GM15510 (cell line): Measurements from ENCODE around the gene SRC.

Experiments
- POLR2A ChIP-seq: IDR thresholded peaks from 3 replicates; pipeline ENCODE4 v1.6.1; 2011; ENCODE audit warnings: borderline replicate concordance; ENCODE audit not compliant: insufficient read length; ENCODE audit errors: extremely low read depth

Gene SRC

DNA sequence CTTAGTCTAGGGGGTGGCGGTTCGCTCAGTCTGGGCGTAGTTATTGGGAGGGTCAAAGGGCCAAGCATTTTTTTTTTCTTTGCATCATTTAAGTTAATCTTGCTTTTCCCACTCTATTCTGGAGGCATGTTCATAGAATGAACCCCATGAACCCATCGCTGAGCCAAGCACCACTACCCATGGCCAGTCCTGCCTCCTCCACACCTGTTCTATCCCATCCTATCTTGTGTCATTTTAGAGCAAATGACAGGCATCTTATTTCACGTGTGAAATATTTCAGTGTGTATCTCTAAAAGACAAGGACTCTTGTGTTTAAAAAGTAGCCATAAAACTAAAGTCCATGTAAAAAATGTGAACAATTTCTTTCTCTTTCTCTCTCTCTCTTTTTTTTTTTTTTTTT lies 13.9 kb downstream of the SRC start:
- TF ChIP-seq POLR2A: no peak

- no peak for TF ChIP-seq POLR2A
Measured at GRCh38 chr20:37360391-37361115, 14.6 kb downstream of the SRC start.

GRCh38 chr20:37361336-37361735 lies 15.4 kb downstream of the SRC start:
- no peak for TF ChIP-seq POLR2A

DNA sequence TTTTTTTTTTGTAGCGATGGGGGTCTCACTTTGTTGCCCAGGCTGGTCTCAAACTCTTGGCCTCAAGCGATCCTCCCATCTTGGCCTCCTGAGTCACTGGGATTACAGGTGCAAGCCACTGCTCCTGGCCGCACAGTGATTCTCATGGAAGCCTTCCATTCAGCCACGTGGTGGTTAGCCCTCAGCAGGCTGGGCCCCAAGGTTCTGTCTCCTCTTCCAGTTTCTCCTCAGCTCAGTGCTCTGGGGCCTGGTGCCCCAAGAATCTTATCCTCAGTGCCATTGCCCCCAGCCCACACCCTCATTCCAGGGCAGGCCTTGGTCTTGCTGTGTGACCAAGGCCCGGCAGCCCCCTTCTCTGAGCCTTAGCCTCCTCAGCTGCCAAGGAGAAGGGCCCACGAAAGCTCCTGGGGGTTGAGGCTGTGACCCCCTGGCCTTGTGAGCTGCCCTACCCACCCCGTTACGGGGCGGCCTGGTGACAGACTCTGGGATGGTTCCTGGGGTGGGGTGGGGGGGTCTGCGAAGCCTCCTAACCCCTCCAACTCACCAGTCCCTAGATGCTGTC lies 16.4 kb downstream of the SRC start:
- no peak for TF ChIP-seq POLR2A

DNA sequence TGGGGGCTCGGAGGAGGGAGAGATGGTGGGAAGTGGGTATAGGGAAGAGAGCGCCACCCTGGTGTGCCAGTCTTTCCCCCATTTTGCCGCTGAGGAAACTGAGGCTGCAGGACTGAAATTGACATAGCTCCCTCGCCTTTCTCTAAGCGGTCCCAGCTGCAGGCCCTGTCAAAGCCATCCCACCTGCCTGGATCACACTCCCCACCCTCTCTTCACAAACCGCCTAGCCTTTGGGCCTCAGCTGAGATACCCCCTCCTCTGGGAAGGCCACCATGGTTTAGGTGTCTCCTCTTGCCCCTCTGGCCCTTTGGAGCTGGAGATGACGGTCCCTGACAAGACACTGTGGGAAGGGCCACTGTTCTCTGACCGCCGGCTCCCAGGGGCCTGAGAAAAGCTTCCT lies 16.9 kb downstream of the SRC start:
- no peak for TF ChIP-seq POLR2A

- no peak for TF ChIP-seq POLR2A
Measured at GRCh38 chr20:37363221-37364012, 17.5 kb downstream of the SRC start.

DNA sequence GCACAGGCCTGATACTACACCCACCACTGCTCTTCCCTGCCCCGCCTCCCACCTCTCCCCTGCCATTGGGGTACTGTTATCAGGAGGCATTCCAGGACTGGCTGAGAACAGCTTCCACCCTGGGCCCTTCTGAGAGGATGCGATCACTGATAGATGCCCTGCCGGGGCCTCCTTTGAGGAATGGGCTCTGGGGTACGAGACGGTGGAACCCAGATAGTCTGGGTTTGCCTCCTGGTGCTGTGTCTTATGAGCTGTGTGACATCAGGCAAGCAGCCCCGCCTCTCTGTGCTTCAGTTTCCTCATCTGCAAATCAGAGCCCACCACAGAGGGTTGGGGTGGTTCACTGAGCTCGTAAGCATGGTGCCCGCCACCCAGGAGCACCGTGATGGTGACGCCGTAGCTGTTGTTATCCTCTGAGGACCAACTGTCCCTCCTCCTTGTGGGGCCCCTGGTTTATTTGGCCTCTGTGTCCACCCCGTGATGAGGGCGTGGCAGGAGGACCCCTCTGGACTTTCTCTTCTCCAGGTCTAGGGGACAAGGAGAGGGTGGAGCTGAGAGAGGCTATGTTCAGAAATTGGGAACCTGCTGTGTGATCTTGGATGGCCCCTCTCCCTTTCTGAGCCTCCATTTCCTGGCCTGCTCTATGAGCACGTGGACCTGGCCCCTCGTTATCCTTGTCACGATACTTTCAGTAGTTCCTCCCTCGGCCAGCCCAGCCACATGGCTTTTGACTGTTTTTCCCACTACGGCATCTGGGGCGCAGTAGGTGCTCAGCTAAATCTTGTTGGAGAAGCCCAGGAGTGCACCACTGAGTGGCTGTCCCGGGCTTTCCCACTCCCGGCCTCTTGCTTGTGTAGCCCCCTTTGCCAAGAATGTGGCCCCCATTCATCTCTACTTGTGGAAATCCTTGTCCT lies 18.3 kb downstream of the SRC start:
- TF ChIP-seq POLR2A: no peak

- TF ChIP-seq POLR2A: no peak
Measured at GRCh38 chr20:37364927-37365272, 19.0 kb downstream of the SRC start.

DNA sequence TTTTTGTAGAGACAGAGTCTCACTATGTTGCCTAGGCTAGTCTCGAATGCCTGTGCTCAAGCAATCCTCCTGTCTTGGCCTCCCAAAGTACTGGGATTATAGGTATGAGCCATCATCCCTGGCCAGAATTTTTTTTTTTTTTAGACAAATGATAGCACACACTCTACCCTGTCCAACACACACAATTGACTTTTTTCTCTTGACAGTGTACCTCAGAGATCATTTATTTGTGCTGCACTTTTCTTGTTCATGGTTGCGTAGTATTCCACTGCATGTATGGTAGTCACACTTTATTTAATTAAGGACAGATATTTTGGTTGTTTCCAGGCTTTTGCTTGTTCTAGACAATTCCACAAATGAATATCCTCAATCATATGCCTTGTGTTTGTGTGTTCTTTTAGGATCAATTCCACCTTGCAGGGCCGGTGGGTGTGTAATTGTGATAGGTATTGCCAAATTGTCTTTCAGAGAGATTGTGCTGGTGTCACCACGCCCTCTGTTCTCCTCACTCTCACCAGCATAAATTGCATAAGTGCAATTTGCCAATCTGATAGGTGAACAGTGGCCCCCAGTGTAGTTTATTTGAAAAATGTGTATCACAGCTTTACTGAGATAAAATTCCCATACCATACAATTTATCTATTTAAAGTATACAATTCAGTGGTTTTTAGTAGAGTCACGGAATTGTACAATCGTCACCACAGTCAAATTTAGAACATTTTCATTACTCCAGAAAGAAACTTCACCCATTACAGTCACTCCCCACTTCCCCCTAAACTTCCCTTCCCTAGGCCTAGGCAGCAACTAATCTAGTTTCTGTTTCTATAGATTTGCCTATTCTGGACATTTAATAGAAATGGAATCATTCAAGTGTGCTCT lies 20.1 kb downstream of the SRC start:
- TF ChIP-seq POLR2A: no peak

DNA sequence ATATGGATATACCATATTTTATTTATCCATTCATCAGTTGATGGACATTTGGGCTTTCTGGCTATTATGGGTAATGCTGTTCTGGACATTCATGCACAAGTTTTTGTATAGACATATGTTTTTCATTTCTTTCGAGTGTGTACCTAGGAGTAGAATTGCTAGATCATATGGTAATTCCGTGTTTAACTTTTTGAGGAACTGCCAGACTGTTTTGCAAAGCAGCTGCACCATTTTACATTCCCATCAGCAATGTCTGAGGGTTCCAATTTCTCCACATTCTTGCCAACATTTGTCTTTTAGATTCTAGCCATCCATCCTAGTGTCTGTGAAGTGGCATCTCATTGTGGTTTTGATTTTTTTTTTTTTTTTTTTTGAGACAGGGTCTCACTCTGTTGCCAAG lies 20.8 kb downstream of the SRC start:
- TF ChIP-seq POLR2A: no peak

GRCh38 chr20:37369846-37370245 lies 23.9 kb downstream of the SRC start:
- no peak for TF ChIP-seq POLR2A

- TF ChIP-seq POLR2A: no peak
Measured at GRCh38 chr20:37372441-37372840, 26.5 kb downstream of the SRC start.

DNA sequence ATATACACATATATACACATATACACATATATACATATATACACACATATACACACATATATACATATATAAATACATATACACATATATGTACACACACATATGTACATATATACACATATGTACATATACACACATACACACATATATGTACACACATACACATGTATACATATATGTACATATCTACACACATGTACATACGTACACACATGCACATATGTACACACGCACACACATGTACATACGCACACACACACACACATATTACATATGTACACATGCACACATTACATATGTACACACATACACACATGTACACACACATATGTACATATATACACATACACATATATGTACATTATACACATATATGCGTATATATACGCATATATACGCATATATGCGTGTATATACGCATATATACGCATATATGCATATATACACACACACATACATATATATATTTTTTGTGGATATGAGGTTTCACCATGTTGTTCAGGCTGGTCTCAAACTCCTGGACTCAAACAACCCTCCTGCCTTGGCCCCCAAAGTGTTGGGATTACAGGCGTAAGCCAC lies 27.2 kb downstream of the SRC start:
- no peak for TF ChIP-seq POLR2A

DNA sequence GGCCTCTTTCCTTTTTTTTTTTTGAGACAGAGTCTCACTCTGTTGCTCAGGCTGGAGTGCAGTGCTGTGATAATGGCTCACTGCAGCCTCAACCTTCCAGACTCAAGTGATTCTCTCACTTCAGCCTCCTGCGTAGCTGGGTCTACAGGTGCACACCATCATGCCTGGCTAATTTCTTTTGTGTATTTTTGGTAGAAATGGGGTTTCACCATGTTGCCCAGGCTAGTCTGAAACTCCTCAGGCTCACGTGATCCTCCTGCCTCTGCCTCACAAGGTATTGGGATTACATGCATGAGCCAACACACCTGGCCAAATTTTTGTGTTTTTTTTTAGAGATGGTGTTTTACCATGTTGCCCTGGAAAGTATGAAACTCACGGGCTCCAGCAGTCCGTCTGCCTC lies 29.3 kb downstream of the SRC start:
- TF ChIP-seq POLR2A: no peak
